SK-N-MC (cell line): ENCODE data around the gene CDK2AP2.

Source experiments
- EZH2 ChIP-seq: fragments of 200-600 bp; sonication (generic); IDR thresholded peaks from one replicate; pipeline ENCODE4 v1.6.1; 2017; ENCODE audit warnings: antibody characterized with exemption
- FOXP2 ChIP-seq: optimal IDR thresholded peaks from 2 replicates; pipeline ENCODE3; 2011; ENCODE audit warnings: mild to moderate bottlenecking, moderate library complexity; ENCODE audit not compliant: insufficient read depth; ENCODE audit errors: extremely low read length, control extremely low read depth
- POLR2AphosphoS5 ChIP-seq: IDR thresholded peaks from 2 replicates; pipeline ENCODE4 v1.6.1; 2012; ENCODE audit warnings: mild to moderate bottlenecking, low read depth, low read length, borderline replicate concordance

DNA sequence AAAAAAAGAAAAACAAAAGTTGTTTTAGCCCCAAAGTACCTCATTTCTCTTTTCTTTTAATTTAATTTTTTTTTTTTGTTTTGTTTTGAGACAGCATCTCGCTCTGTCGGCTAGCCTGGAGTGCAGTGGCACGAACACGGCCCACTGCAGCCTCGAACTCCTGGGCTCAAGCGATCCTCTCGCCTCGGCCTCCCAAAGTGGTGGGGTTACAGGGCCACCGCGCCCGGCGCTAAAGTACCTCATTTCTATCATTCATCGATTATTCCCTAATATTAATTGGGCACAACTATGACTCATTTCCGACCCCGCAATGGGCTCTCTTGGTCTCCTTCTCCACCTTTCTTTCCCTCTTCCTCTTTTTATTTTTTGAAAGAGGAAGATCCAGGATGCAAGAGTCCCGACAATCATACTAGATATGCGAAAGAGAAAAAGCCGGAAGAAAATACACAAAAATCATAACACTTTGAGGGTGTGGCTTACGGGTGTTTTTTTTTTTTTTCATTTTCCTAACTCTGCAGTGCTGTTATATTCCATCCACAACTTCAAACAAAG, 25.6 kb downstream of the CDK2AP2 start:
- TF ChIP-seq POLR2AphosphoS5: no peak
- no peak for TF ChIP-seq EZH2
- no peak for TF ChIP-seq FOXP2
